HFFc6 (cell line): Measurements from ENCODE around the gene NPAS2. TPM values are rescaled to one million over a fixed set of nuclear protein-coding genes. Genes with fewer than 3 reads are reported as not detected.

Source experiments
- DNase-seq: peaks from one replicate; pipeline ENCODE4 v3.0.0-alpha.2; 2018
- H3K27ac Mint-ChIP-seq: 2 replicates; pipeline ENCODE4 v1.8.0; 2020; ENCODE audit warnings: mild to moderate bottlenecking, mixed read lengths
- H3K27me3 Mint-ChIP-seq: 2 replicates; pipeline ENCODE4 v1.8.0; 2021; ENCODE audit warnings: mild to moderate bottlenecking, moderate library complexity, mixed read lengths; ENCODE audit not compliant: insufficient read depth
- H3K36me3 Mint-ChIP-seq: 2 replicates; pipeline ENCODE4 v1.8.0; 2021; ENCODE audit warnings: low read depth, mixed read lengths
- H3K4me1 Mint-ChIP-seq: 2 replicates; pipeline ENCODE4 v1.8.0; 2020; ENCODE audit warnings: low read depth, mixed read lengths
- H3K4me3 Mint-ChIP-seq: 2 replicates; pipeline ENCODE4 v1.8.0; 2020; ENCODE audit warnings: mild to moderate bottlenecking, moderate library complexity, mixed read lengths
- H3K9me3 Mint-ChIP-seq: 2 replicates; pipeline ENCODE4 v1.8.0; 2020; ENCODE audit warnings: mild to moderate bottlenecking, mixed read lengths
- total RNA-seq, 6 experiments: library from RNA; stranded (reverse); fragmentation: NEBNext Ultra II Directional; extraction: Animal tissue kit (Norgen Biotek cat#: 25700); gene quantifications; 2 replicates in 1 of 6; 3 replicates in 5 of 6; pipeline ENCODE4 v1.2.3, GENCODE V29; 2021
- TF ChIP-seq, protein P1 (sequence below): fragments of 200-600 bp; sonication (generic); IDR thresholded peaks from 2 replicates; pipeline ENCODE4 v1.5.0; 2021; ENCODE audit warnings: antibody characterized with exemption, mild to moderate bottlenecking

Gene NPAS2
- total RNA-seq, 6 experiments from 2014 or later: 8.8 to 14.7 (median 9.3) TPM

DNA sequence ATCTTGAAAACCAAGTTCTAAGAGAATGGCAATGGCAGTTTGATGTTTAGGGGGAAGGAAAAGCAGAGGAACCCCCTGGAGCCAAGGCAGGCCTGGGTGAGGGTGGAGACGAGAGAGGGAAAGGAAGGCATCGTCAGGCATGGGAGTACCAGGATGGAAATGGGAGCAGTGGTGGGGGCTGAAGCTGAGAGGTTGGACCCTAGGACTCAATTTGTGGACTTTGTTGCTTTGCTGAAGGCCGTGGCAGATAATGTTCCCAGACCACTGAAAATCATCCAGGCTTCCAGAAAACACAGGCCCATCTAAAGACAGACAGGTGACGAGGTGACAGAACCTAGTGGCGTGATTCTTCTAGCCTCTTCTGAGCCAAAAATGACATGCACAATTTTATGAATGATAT lies 4.9 kb downstream of the NPAS2 start:
- Mint-ChIP-seq H3K9me3 (peaks cover 14% of the 10 kb centered on the region), H3K36me3 (peaks cover 16% of the 10 kb centered on the region), H3K4me1 (peaks cover 38% of the 10 kb centered on the region), H3K27ac (no peak overlapping the region), H3K4me3 (no peak overlapping the region), H3K27me3 (no peaks in the 10 kb centered on the region; the same call in none of the 2 replicates)
- TF ChIP-seq, protein P1, sequence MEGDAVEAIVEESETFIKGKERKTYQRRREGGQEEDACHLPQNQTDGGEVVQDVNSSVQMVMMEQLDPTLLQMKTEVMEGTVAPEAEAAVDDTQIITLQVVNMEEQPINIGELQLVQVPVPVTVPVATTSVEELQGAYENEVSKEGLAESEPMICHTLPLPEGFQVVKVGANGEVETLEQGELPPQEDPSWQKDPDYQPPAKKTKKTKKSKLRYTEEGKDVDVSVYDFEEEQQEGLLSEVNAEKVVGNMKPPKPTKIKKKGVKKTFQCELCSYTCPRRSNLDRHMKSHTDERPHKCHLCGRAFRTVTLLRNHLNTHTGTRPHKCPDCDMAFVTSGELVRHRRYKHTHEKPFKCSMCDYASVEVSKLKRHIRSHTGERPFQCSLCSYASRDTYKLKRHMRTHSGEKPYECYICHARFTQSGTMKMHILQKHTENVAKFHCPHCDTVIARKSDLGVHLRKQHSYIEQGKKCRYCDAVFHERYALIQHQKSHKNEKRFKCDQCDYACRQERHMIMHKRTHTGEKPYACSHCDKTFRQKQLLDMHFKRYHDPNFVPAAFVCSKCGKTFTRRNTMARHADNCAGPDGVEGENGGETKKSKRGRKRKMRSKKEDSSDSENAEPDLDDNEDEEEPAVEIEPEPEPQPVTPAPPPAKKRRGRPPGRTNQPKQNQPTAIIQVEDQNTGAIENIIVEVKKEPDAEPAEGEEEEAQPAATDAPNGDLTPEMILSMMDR: no peak
- DNase-seq: no peak

- no peak for DNase-seq
- H3K36me3 Mint-ChIP-seq: peaks cover 16% of the 10 kb centered on the region
- no peaks in the 10 kb centered on the region; the same call in none of the 2 replicates for H3K27me3 Mint-ChIP-seq
- no peak overlapping the region for H3K4me3 Mint-ChIP-seq
- TF ChIP-seq, protein P1: no peak
- H3K9me3 Mint-ChIP-seq: peaks cover 14% of the 10 kb centered on the region
- peaks cover 35% of the 10 kb centered on the region for H3K4me1 Mint-ChIP-seq
- no peak overlapping the region for H3K27ac Mint-ChIP-seq
Observed at GRCh38 chr2:100826494-100826893, 6.6 kb downstream of the NPAS2 start.

DNA sequence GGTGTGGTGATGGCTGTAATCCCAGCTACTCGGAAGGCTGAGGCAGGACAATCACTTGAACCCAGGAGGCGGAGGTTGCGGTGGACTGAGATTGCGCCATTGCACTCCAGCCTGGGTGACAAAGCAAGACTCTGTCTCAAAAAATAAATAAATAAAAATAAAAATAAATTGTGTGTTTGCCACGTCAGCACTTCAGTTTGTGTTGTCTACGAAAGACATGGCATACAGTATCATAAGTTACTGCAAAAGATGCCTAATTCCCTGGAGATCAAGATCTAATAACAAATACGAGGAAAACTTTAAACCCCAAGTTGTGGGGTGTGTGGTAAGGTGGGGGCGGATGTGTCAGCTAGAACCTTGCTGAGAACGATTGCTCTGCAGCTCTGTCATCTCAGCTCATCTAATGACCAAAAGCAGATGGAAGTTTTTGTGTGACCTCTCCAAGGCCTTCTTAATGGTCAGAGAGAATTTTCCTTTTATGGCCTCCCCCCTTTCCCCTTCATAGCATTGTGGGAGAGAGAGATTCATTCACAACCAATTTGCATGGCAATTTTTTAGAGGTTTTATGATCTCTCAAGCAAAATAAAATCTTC lies 11.3 kb downstream of the NPAS2 start:
- Mint-ChIP-seq H3K4me1 (peaks cover 29% of the 10 kb centered on the region), H3K36me3 (peaks cover 21% of the 10 kb centered on the region), H3K27me3 (peaks cover 6% of the 10 kb centered on the region), H3K9me3 (peaks cover 14% of the 10 kb centered on the region), H3K4me3 (no peak overlapping the region), H3K27ac (no peak overlapping the region)
- no peak for DNase-seq
- TF ChIP-seq, protein P1: no peak

- Mint-ChIP-seq H3K27me3 (peaks cover 6% of the 10 kb centered on the region), H3K36me3 (peaks cover 26% of the 10 kb centered on the region), H3K4me1 (peaks cover 29% of the 10 kb centered on the region), H3K9me3 (peaks cover 14% of the 10 kb centered on the region), H3K4me3 (no peak overlapping the region), H3K27ac (no peak overlapping the region)
- no peak for DNase-seq
- TF ChIP-seq, protein P1: no peak
Observed at GRCh38 chr2:100831831-100832230, 11.9 kb downstream of the NPAS2 start.

DNA sequence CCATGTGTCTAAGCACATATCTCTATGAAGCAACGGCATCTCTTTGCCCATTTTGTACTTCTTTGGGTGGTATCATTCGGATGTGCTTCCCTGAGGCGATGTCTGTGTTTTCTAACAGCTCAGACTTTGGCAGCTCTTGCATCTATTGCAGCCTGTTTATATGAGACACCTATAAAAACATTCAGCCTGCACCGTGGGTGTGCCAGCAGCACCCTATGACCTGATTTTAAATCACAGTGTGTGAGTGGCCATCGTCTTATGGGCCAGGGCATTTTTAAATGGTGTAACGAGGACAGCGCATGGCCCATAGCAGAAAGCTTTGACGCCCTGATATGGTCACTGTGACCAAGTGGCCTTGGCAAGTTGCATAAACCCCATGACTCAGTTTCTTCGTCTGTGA lies 12.9 kb downstream of the NPAS2 start:
- Mint-ChIP-seq H3K27ac (no peak overlapping the region), H3K27me3 (peaks cover 6% of the 10 kb centered on the region), H3K4me1 (peaks cover 26% of the 10 kb centered on the region), H3K9me3 (peaks cover 12% of the 10 kb centered on the region), H3K4me3 (no peak overlapping the region), H3K36me3 (peaks cover 22% of the 10 kb centered on the region)
- TF ChIP-seq, protein P1: no peak
- no peak for DNase-seq
